B cell (primary cell): ENCODE measurements around the gene CASP14. TPM values are rescaled to one million over a fixed set of nuclear protein-coding genes. Genes with fewer than 3 reads are reported as not detected.
A peak's percentile ranks its signal among the peaks of the same experiment; 100 is the strongest.

Experiments
- ATAC-seq: fragments of 200-7000 bp; cut with Tn5 transposase; one replicate; pipeline ENCODE4 v1.10.0; 2021; ENCODE audit warnings: low read depth, mild to moderate bottlenecking, moderate number of reproducible peaks, moderate library complexity
- CTCF ChIA-PET: fragments of 350-600 bp; sonication (Branson Sonifier 250); formaldehyde crosslinking; loops from one replicate; lab custom pipeline; 2021; ENCODE audit warnings: antibody characterized with exemption, inconsistent platforms; lab: Charles Lee
- POLR2A ChIA-PET: fragments of 350-600 bp; sonication (Branson Sonifier 250); formaldehyde crosslinking; loops from one replicate; lab custom pipeline; 2021; ENCODE audit warnings: antibody characterized with exemption; lab: Charles Lee
- DNase-seq: peaks from one replicate; pipeline ENCODE4 v3.0.0; 2013
- H2AFZ ChIP-seq: 2 replicates; pipeline ENCODE4 v1.6.1; 2012; ENCODE audit warnings: mild to moderate bottlenecking, low read depth, low read length; ENCODE audit not compliant: insufficient read depth, poor library complexity, severe bottlenecking
- H3K27ac ChIP-seq, 2 donors: 1 replicate in 1 of 2; 2 replicates in 1 of 2; pipeline ENCODE4 v1.5.1; 2012 to 2013; ENCODE audit warnings: low read length in 2 of 2, mild to moderate bottlenecking in 2 of 2, moderate library complexity in 1 of 2
- H3K27me3 ChIP-seq, 4 experiments: fragments of 200-600 bp in 1 of 4; sonication (generic) in 1 of 4; replicated peaks in 1 of 4; 1 replicate in 2 of 4; 2 replicates in 2 of 4; pipeline versions ENCODE4 v1.6.1 to v1.7.0; 2013 to 2016; ENCODE audit warnings: low read length in 3 of 4, mild to moderate bottlenecking in 2 of 4, mixed read lengths in 1 of 4, moderate library complexity in 1 of 4; ENCODE audit not compliant: insufficient read depth in 4 of 4, control insufficient read depth in 3 of 4; ENCODE audit errors: control extremely low read depth in 1 of 4
- H3K36me3 ChIP-seq, 2 experiments: replicated peaks in 1 of 2; 1 replicate in 1 of 2; 2 replicates in 1 of 2; pipeline versions ENCODE4 v1.6.1 to v1.7.1; 2013; ENCODE audit warnings: low read length in 1 of 2; ENCODE audit not compliant: insufficient read depth in 2 of 2, control insufficient read depth in 1 of 2; ENCODE audit errors: control extremely low read depth in 1 of 2, extremely low read depth in 1 of 2
- H3K4me1 ChIP-seq, 2 donors: fragments of 200-600 bp in 1 of 2; sonication (generic) in 1 of 2; 1 replicate in 1 of 2; 2 replicates in 1 of 2; pipeline versions ENCODE4 v1.5.1 to v1.6.1; 2013 to 2017; ENCODE audit warnings: low read length in 2 of 2; ENCODE audit not compliant: control insufficient read depth in 2 of 2, insufficient read depth in 2 of 2
- H3K4me2 ChIP-seq: replicated peaks from 2 replicates; pipeline ENCODE3; 2012; ENCODE audit warnings: mild to moderate bottlenecking, low read depth, low read length; ENCODE audit not compliant: poor library complexity, severe bottlenecking
- H3K4me3 ChIP-seq, 5 experiments: fragments of 200-600 bp in 1 of 5; sonication (generic) in 1 of 5; 1 replicate in 3 of 5; 2 replicates in 2 of 5; pipeline versions ENCODE4 v1.5.1 to v1.7.0; 2011 to 2016; ENCODE audit warnings: low read length in 4 of 5, mild to moderate bottlenecking in 4 of 5, low read depth in 2 of 5, control low read depth in 1 of 5, moderate library complexity in 1 of 5; ENCODE audit not compliant: insufficient read depth in 1 of 5; ENCODE audit errors: control extremely low read depth in 1 of 5, extremely low read depth in 1 of 5
- H3K79me2 ChIP-seq: fragments of 200-600 bp; sonication (generic); one replicate; pipeline ENCODE4 v1.6.0; 2016; ENCODE audit warnings: low read length; ENCODE audit not compliant: control insufficient read depth, insufficient read depth
- H3K9ac ChIP-seq: fragments of 200-600 bp; sonication (generic); 2 replicates; pipeline ENCODE4 v1.6.1; 2017; ENCODE audit warnings: mild to moderate bottlenecking, low read length, moderate library complexity
- H3K9me3 ChIP-seq, 3 donors: one replicate each; pipeline versions ENCODE4 v1.6.1 to v1.7.1; 2013; ENCODE audit warnings: low read length in 2 of 3; ENCODE audit not compliant: control insufficient read depth in 2 of 3, insufficient read depth in 1 of 3; ENCODE audit errors: control extremely low read depth in 1 of 3
- H4K20me1 ChIP-seq: 2 replicates; pipeline ENCODE4 v1.6.0; 2012; ENCODE audit warnings: mild to moderate bottlenecking, low read length; ENCODE audit not compliant: insufficient read depth, control insufficient read depth, poor library complexity, severe bottlenecking
- H3K27ac Mint-ChIP-seq: one replicate; pipeline ENCODE4 v1.8.0; 2021; ENCODE audit warnings: mixed read lengths
- H3K27me3 Mint-ChIP-seq: one replicate; pipeline ENCODE4 v1.8.0; 2021; ENCODE audit warnings: mixed read lengths
- H3K4me1 Mint-ChIP-seq: one replicate; pipeline ENCODE4 v1.8.0; 2021; ENCODE audit warnings: mixed read lengths
- H3K4me3 Mint-ChIP-seq: one replicate; pipeline ENCODE4 v1.8.0; 2021; ENCODE audit warnings: mixed read lengths
- H3K9me3 Mint-ChIP-seq: one replicate; pipeline ENCODE4 v1.8.0; 2022; ENCODE audit warnings: mixed read lengths; ENCODE audit not compliant: insufficient read depth
- CTCF ChIP-seq: fragments of 200-600 bp; IDR thresholded peaks from one replicate; pipeline ENCODE4 v1.8.0; 2022; ENCODE audit warnings: antibody characterized with exemption, mild to moderate bottlenecking
- EZH2 ChIP-seq: IDR thresholded peaks from 2 replicates; pipeline ENCODE4 v1.6.1; 2012; ENCODE audit warnings: borderline replicate concordance, low read depth, mild to moderate bottlenecking, moderate library complexity, low read length; ENCODE audit not compliant: insufficient read depth, poor library complexity, severe bottlenecking
- WGBS: methylation state at CpG from one replicate; pipeline ENCODE4 v1.1.5; 2013; ENCODE audit warnings: missing lambda C conversion rate; ENCODE audit not compliant: insufficient coverage; 5-methylcytosine and 5-hydroxymethylcytosine counted together
- intact Hi-C: fragments of 100-400 bp; cut with micrococcal nuclease; formaldehyde crosslinking; loops from one replicate; pipeline ENCODE4 v1.10.0; 2022
- polyA plus RNA-seq: library from polyadenylated mRNA; depleted of rRNA; stranded (reverse); fragments of >200 nt; gene quantifications from 2 replicates; pipeline ENCODE4 v1.2.3, GENCODE V29; 2012
- total RNA-seq, 2 donors: library from RNA; stranded (reverse); fragments of 120-200 nt in 1 of 2; gene quantifications; 1 replicate in 1 of 2; 2 replicates in 1 of 2; pipeline versions ENCODE4 v1.2.3 to v1.2.4, GENCODE V29; 2013 to 2022

CASP14 gene
- total and polyA plus RNA-seq, 2 donors (not counting 1 experiment from before 2014, with no cell fraction given) = not detected

GRCh38 chr19:15107061-15108010, 58.1 kb downstream of the CASP14 start, which contains the start of gene SYDE1:
SYDE1 (plus strand) TSS chr19:15107401; CDS start chr19:15107434, 33 bp downstream.
- Histone ChIP-seq H3K79me2 (no peaks in the 10 kb centered on the region), H3K4me1 (peaks cover 13% of the 10 kb centered on the region in 2 donors), H3K27ac (no peak within 1 kb of the TSS), H3K9ac (no peak within 1 kb of the TSS), H4K20me1 (no peaks in the 10 kb centered on the region), H3K4me3 (no peak within 1 kb of the TSS), H3K27me3 (peaks cover 0 to 43% (median 20%) of the 10 kb centered on the region in 4 experiments), H3K9me3 (peaks cover 4 to 34% (median 13%) of the 10 kb centered on the region in 3 donors), H3K4me2 (peak within 1 kb of the TSS; percentile 55), H2AFZ (no peak within 1 kb of the TSS), H3K36me3 (no peaks in the 10 kb centered on the region)
- 6% methylated on average over 58 of the region's 78 CpGs for WGBS
- H3K27ac Mint-ChIP-seq = no peak within 1 kb of the TSS
- TF ChIP-seq CTCF = no peak
- TF ChIP-seq EZH2 = no peak
- peak within 1 kb of the TSS; percentile 66 for H3K4me3 Mint-ChIP-seq
- intact Hi-C loops = no loop called here
- peaks cover 38% of the 10 kb centered on the region for H3K27me3 Mint-ChIP-seq
- ATAC-seq (no peak), DNase-seq (no peak)
- ChIA-PET CTCF (interaction anchor here (1.0 kb wide), 1 partner anchor 15 kb away, joined by 3 read pairs; no protein-coding TSS in a partner anchor), POLR2A (no interaction called here)
- H3K4me1 Mint-ChIP-seq = peaks cover 13% of the 10 kb centered on the region
- peaks cover 10% of the 10 kb centered on the region for H3K9me3 Mint-ChIP-seq

Other genes starting within 250 kb of the CASP14 start
- not detected in 2 replicates for gene OR7A5, start 214.3 kb upstream of the CASP14 start, total RNA-seq
- not detected in 2 replicates for gene OR7A5, start 214.3 kb upstream of the CASP14 start, polyA plus RNA-seq
- gene OR7C1, start 214.3 kb upstream of the CASP14 start, total RNA-seq = not detected in 2 replicates
- gene OR7C1, start 214.3 kb upstream of the CASP14 start, polyA plus RNA-seq = not detected in 2 replicates
- gene OR7A10, start 200.6 kb upstream of the CASP14 start, total RNA-seq = not detected in 2 replicates
- not detected in 2 replicates for gene OR7A10, start 200.6 kb upstream of the CASP14 start, polyA plus RNA-seq
- gene OR7A17, start 163.3 kb upstream of the CASP14 start, total RNA-seq = not detected in 2 replicates
- gene OR7A17, start 163.3 kb upstream of the CASP14 start, polyA plus RNA-seq = not detected in 2 replicates
- gene OR7C2, start 108.0 kb upstream of the CASP14 start, total RNA-seq = not detected in 2 replicates
- gene OR7C2, start 108.0 kb upstream of the CASP14 start, polyA plus RNA-seq = not detected in 2 replicates
- gene SLC1A6, start 69.6 kb upstream of the CASP14 start, total RNA-seq = not detected in 2 replicates
- 0.25 TPM in 1 of 2 replicates, not detected in the other for gene SLC1A6, start 69.6 kb upstream of the CASP14 start, polyA plus RNA-seq
- gene OR1I1, start 32.7 kb downstream of the CASP14 start, total RNA-seq = not detected in 2 replicates
- not detected in 2 replicates for gene OR1I1, start 32.7 kb downstream of the CASP14 start, polyA plus RNA-seq
- gene SYDE1, start 57.9 kb downstream of the CASP14 start, total RNA-seq = not detected in 2 replicates
- not detected in 2 replicates for gene SYDE1, start 57.9 kb downstream of the CASP14 start, polyA plus RNA-seq
- 0.05 and 0.39 TPM in 2 replicates for gene NOTCH3, start 151.5 kb downstream of the CASP14 start, total RNA-seq
- 0.01 and 0.06 TPM in 2 replicates for gene NOTCH3, start 151.5 kb downstream of the CASP14 start, polyA plus RNA-seq
- 0.27 TPM in 1 of 2 replicates, not detected in the other for gene EPHX3, start 183.0 kb downstream of the CASP14 start, total RNA-seq
- gene EPHX3, start 183.0 kb downstream of the CASP14 start, polyA plus RNA-seq = not detected in 2 replicates